GM18858 (cell line): ENCODE measurements around the gene ALDOC.

Experiments used
- ATAC-seq: cut with Tn5 transposase; IDR thresholded peaks from one replicate; pipeline ENCODE4 v1.9.1; 2021; ENCODE audit not compliant: unreplicated experiment

Gene ALDOC

DNA sequence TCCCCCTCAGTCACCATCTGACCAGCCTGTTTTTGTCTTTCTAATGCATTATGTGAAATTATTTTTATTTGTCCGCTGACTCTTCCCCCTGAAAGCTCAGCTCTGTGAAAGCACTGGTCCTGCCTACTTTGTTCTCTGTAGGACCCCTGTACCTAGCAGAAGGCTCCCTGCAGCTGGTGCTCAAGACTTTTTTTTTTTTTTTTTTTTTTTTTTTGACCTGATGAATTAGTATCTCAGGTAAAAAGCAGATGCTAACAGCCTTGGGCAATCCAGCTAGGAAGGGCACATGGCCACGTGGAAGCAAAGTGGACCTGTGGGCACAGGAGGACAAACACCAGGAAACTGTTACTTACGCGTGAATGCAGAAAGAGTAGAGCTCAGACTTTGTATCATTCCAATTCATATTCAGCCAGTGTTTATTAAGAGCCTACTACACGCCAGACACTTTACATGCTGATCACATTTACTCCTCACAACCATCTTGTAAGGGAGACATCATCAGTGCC, 23.6 kb downstream of the ALDOC start:
- no peak for ATAC-seq

- no peak for ATAC-seq
Observed at GRCh38 chr17:28552176-28552999, 24.3 kb downstream of the ALDOC start, which contains the start of gene UNC119. TSS of gene UNC119 (minus strand) at chr17:28552624. CDS start at chr17:28552557, 67 bp downstream.

GRCh38 chr17:28551421-28552175, 25.1 kb downstream of the ALDOC start:
- no peak for ATAC-seq

- no peak for ATAC-seq
Observed at GRCh38 chr17:28550858-28551257, 25.8 kb downstream of the ALDOC start.

GRCh38 chr17:28549236-28550132, 27.2 kb downstream of the ALDOC start:
- ATAC-seq: no peak

DNA sequence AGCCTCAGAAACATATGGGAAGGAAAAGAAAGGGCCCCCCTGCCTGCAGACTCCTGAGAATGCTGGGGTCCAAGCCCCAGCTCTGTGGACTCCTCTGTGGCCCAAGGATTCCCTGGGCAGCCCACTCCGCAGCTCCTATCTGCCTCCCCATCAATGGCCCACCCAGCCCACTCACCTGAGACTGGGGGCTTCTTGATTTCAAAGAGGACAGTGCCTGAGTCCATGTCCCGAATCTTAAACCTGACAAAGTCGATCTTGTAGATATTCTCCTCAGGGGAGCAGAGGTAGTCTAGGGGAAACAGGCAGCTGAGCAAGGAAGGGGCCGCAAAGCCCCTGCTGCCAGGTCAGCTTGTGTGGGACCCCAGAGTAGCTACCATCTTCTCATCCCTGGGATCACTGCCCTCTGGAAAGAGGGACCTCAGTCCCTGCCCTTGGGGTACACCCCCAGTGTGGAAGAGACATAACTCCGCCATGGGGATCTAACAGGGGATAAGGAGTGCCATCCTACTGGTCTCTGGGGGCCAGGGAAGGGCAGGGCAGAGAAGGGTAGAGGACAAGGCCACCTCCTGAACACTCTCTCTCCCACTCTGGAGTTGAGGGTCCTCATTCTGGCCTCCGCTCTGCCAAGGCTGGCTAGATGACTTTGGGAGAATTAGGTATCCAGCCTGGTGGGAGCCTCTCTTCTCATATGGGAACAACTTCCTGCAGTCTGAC, 28.1 kb downstream of the ALDOC start:
- ATAC-seq: no peak

DNA sequence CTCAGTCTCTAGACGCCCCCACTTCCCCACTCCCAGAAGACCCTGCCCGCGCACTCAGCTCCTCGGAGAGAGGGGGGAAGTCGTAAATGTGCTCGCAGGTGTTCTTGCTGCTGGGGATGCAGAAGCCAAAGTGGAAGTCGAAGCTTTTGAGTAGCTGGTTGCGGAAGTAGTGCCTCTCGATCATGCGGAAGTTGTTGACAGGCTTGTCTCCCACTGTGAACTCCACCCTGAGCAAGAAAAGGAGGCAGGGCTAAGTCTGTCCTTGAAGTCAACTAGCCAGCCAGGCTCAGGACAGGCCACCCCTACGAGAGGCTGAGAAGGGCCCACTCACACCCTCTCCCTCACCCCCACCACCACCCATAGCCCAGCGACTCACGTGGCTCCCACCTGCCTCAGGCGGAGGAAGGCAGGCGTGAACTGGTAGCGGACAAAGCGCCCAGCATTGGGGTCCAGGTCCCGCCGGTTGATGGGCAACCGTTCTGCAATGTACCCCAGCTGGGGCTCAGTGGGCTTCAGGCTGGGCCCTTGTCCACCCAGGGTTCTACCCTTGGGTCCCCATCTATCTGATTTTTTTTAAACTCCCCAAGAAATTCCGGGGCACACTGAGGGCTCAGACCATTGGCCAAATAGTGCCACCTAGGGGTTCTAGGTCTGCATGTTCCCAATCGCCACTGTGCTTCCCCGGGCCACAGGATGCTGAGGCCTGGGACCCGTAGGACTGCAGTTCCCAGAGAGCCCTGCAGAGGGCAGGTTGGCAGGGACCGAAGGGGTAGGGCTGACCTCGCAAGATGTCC, 28.9 kb downstream of the ALDOC start:
- no peak for ATAC-seq

- no peak for ATAC-seq
Observed at GRCh38 chr17:28547096-28547622, 29.5 kb downstream of the ALDOC start.

DNA sequence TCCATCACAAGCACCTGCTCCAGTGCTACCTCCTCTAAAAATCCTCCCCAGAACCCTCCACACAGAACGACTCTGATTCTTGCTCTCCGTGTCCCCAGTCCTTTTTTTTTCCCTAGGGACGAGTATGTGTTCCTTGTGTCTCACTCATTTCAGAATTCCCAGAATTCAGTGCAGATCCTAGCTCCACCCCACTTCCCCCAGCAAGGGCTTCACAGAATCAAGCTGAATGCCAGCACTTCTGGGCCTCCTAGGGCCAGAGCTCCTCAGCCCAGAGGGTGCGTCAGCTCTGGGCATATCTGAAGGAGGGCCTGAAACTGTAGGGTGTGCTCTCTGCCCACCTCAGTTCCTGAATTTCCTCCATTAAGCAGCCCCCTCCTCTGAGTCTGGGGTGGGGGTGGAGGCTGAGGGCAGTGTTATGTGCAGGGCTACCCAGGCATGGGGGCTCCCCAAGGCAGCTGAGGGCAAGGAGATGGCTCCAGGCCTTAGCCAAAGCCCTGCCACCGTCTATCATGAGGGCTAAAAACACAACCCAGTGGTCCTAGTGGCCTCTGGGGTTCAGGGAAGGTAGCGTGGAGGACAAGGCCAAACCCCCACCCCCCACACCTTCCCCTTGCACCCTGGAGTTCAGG, 30.8 kb downstream of the ALDOC start:
- no peak for ATAC-seq

DNA sequence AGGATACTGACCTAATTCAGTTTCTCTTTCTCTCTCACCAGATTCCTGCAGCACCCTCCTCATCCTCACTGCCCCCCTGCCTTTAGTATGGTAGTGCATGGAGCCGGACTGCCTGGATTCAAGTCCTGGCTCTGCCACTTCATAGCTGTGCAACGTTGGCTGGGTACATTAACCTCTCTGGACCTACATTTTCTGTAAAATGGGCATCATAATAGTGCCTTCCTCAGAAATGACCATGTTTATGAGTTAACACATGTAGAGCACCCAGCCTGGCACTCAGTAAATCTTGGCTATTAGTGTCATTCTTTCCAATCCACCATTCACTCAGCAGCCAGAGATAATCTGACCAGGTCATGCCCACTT, 31.6 kb downstream of the ALDOC start:
- ATAC-seq: no peak

DNA sequence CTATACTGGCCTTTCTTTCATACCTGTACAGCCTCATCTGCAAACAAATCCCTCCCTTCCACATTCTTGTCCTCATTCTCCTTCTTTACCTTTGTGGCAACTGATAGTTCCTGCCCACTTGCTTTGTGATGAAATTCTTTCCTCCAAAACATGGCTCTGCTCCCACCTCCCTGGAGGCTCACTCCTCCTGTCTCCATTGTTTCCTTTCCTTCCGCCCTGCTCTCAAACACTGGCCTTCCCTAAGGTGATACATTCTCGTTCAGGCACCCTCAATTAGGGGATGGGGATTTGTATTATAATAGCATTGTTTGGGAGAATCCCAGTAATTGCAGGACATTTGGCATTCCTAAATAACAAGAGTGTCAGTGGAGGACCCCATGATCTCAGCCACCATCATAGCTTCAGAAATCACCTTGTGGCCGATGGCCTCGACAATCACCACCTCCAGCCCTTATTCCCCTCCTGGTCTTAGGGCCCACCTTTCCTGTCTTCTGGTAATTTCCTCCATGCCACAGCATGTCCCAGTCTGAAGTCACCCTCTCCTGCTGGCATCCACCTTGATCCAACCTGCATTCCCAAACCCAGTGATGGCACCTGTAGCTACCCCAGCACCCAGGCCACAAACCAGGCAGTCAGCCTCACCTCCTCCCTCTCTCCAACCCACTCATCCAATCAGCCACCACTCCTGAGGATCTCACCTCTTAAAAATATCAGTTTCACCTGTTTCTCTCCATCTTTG, 32.1 kb downstream of the ALDOC start:
- ATAC-seq: no peak

- ATAC-seq: no peak
Observed at GRCh38 chr17:28541439-28541838, 35.3 kb downstream of the ALDOC start.

GRCh38 chr17:28540231-28540630, 36.5 kb downstream of the ALDOC start:
- no peak for ATAC-seq

DNA sequence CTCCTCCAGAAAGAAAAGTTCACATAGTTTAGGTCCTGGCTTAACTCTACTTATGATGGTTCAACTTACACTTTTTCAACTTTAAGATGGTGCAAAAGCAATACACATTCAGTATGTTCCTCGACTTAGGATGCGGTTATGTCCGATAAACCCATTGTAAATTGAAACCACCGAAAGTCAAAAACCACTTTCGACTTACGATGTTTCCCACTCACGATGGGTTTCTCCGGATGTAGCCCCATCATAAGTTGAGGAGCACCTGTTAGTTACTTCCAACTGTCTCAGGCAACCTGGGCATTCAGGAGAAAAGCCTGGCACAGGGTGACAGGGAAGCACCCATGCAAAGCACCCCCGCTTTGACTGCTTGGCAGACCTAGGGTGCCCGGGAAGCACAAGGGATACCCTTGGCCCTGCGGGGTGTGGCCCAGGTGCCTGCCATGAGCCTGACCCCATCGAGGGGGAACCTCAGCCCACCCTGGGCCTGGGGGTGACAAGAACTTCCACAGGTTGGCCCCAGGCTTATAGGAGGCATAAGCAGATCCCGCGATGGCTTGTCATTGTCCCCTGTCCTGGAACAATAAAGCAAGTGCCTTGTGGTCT, 38.3 kb downstream of the ALDOC start:
- ATAC-seq: no peak

DNA sequence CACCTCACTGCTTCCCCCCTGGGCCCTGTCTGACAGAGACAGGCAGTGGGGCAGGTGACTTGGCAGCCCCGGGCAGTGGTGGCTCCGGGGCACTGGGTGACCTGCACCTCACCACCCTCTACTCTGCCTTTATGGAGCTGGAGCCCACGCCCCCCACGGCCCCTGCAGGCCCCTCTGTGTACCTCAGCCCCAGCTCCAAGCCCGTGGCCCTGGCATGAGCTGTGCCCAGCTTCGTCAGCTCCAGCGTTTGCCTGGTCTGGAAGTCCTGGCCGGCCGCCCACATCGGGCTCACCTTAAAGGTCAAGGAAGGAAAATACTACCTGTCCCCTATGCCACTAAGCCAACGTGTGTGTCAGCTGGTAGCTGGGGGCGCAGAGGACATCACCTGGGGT, 39.5 kb downstream of the ALDOC start:
- no peak for ATAC-seq

- no peak for ATAC-seq
Observed at GRCh38 chr17:28536532-28537218, 40.0 kb downstream of the ALDOC start.

- no peak for ATAC-seq
Observed at GRCh38 chr17:28534740-28535375, 41.8 kb downstream of the ALDOC start.
